Urinary bladder (tissue), 4 donors: Measurements from ENCODE around the gene TSKU. TPM values are rescaled to one million over a fixed set of nuclear protein-coding genes. Genes with fewer than 3 reads are reported as not detected.
"Not testable (repeated sequence)": the region's sequence is repeated elsewhere in the genome, so short reads cannot be mapped to it uniquely, and the experiment has no call there.

Source experiments
- DNase-seq: peaks from one replicate; pipeline ENCODE4 v3.0.0-alpha.2; 2015; ENCODE audit errors: extremely low spot score
- H3K27ac ChIP-seq: one replicate; pipeline ENCODE4 v1.5.1; 2013; ENCODE audit warnings: low read depth, mild to moderate bottlenecking, moderate library complexity
- H3K36me3 ChIP-seq: one replicate; pipeline ENCODE4 v1.6.1; 2013; ENCODE audit warnings: mild to moderate bottlenecking, moderate library complexity; ENCODE audit not compliant: insufficient read depth
- H3K4me1 ChIP-seq: one replicate; pipeline ENCODE4 v1.6.1; 2013; ENCODE audit warnings: mild to moderate bottlenecking, moderate library complexity; ENCODE audit not compliant: insufficient read depth
- H3K4me3 ChIP-seq: one replicate; pipeline ENCODE4 v1.5.1; 2013; ENCODE audit warnings: low read depth, low read length
- WGBS: extraction: QIAGEN DNeasy Blood & Tissue Kit; methylation state at CpG from one replicate; pipeline ENCODE4 v1.1.7; 2013; 5-methylcytosine and 5-hydroxymethylcytosine counted together
- polyA plus RNA-seq: library from polyadenylated mRNA; stranded (reverse); fragments of 200-250 nt; gene quantifications from one replicate; pipeline ENCODE4 v1.2.3, GENCODE V29; 2013
- total RNA-seq: library from RNA; depleted of rRNA; stranded (reverse); fragments of >200 nt; gene quantifications from one replicate; pipeline ENCODE4 v1.2.3, GENCODE V29; 2014
- donor health status: healthy with polysubstance abuse.
- donor health status: healthy.

Gene TSKU
- total and polyA plus RNA-seq, 2 donors = 10.0 to 55.9 TPM

DNA sequence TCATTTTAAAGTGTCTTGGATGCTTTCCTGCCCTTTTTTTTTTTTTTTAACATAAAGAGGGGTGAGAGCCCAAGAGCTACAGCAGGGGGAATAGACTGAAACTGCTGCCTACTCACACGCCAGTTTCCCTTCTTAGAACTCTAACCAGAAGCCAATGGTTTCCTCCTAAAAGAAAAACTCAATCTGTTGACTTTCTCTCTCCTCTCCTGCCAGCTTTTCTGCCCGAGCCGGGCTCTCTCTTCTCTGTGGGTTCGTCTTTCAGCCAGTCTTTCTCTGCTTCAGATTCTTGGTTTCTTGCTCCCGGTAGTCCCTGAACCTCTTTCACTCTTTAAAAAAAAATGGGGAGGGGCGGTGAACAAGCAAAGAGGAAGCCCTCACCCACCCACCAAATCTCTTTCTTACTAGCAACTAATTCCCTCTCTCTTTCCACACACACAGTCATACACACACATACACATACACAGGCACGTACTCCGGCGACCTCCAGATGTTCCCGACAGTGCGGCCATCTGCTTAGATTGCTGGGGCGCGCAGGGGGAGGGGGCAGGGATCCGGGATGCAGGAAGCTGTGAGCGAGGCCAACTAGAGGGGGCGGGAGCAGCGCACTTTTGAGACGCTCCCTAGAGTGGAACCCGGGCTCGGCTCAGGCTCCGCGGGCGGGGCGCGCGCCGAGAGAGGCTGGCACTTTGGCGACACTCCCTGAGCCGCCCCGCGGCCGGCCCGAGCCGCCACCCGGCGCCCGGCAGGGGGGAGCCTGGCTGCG, 444 bp upstream of the TSKU start:
- H3K27ac ChIP-seq = peak overlapping the region; percentile 80

DNA sequence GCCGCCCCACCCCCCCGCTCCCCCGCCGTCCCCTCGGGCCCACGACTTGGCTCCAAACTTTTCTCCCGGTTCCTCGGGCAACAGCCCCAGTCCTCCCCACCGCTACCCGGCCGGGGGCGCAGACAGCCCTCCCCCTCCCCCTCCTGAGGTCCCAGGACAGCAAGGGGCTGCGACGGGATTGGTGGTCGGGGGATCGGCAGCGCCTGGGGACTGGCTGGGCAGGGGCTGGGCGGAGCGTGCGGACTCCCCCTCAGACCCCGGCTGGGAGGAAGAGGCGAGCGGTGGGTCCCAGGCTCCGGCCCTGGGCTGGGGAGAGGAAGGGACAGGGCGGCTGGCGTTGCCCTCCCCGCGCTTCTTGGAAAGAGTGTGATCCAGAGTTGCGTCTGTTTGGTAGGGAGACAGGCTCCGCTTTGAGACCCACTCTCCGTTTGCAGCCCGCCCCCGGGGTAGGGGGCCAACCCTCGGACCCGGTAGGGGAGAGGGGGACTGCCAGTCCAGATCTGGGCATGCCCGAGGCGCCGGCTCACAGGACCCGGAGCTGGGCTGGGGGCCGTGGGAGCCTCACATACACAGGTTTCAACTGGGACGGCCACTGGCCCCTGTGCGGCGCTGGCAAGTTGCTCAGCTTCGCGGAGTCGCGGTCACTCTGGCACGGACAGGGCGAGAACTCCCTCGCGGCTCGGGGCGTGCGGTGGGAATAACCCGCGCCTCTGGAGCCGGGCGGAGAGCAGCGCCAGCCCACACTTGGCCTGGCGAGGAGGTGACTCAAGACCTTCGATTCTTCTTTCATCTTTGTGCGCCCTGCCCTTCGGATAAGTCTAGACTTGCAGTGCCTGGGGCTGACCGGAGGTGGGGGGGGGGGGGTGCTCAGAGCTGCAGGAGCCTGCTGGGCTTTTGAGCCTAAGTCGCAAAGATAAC, 999 bp downstream of the TSKU start:
- H3K36me3 ChIP-seq = no peaks in the 10 kb centered on the region
- WGBS = 1% methylated on average over 65 of the region's 65 CpGs
- peak overlapping the region; percentile 82 for H3K4me3 ChIP-seq
- H3K27ac ChIP-seq = peak overlapping the region; percentile 90
- H3K4me1 ChIP-seq = peaks cover 3% of the 10 kb centered on the region
- DNase-seq = no peak

More for the DNA sequence above, 444 bp upstream of the TSKU start:
- peak; percentile 89 for DNase-seq
- Histone ChIP-seq H3K4me3 (peak overlapping the region; percentile 82), H3K4me1 (no peaks in the 10 kb centered on the region), H3K36me3 (no peaks in the 10 kb centered on the region)
- 1% methylated on average over 38 of the region's 38 CpGs for WGBS

DNA sequence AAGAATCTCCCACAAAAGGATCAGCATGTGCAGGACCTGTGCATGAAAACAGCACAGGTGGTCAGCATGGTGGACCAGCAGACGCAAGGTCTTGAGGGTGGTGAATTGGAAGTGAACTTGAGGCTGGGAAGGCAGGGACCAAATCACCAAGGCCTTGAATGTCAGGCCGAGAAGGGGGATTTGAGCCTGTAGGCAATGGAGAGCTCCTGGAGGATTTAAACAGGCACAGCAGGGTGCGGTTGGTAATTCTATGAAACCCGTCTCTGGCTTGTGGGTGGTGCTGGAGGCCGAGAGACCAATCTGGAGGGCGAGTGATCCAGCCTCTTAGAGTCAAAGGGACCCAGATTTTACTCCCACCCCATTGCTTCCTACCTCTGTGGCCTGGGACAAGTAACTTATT, 2.4 kb downstream of the TSKU start:
- Histone ChIP-seq H3K4me1 (peaks cover 3% of the 10 kb centered on the region), H3K27ac (no peak overlapping the region), H3K4me3 (peak overlapping the region; percentile 82), H3K36me3 (no peaks in the 10 kb centered on the region)
- WGBS = 82% methylated on average over 6 of the region's 6 CpGs
- no peak for DNase-seq

DNA sequence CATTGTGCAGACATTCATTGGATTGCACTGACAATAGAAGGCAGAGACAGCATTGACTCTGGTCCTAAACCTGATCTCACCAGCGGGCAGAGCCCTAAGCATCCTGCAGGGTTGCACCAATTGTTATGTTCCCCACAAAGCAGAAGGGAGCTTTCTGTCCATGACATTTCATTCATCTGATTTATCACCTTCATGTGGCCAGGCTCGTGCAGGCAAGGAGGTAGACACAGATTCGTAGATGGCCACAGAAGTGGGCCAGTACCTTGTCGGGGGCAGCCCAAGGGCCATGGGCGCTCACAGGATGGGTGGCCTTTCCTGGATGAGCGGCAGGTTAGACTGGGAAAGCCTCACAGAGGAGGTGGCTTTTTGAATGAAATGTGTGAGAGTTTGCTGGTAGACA, 2.9 kb downstream of the TSKU start:
- Histone ChIP-seq H3K4me1 (peaks cover 3% of the 10 kb centered on the region), H3K27ac (no peak overlapping the region)
- 83% methylated on average over 6 of the region's 6 CpGs for WGBS

DNA sequence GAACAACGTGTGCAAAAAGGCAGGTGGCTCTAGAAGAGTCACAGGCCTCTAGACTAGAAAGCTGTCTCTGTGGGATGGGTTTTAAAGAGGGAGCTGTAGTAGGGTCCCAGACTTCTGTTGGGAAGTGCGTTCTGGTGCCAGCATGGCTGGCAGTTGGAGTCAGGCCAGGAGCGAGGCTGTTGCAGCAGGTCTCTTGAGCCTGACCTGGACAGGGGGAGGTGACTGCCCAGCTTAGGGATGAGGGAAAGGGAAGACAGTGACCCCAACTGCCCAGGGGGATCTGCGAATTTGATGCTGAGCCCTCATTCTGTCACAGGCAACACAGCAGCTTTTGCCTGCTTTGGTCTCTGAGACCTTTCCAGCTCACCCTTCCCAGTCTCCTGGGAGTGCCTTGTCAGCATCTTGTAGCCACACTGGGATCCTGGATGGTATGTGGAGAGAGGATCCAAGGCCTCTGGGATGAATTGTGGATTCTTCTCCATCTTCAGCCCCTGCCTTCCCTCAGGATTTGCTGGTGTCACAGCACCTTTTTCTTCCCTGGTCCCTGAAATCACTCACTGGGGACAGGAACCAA, 3.4 kb downstream of the TSKU start:
- Histone ChIP-seq H3K4me3 (no peak overlapping the region), H3K4me1 (peaks cover 3% of the 10 kb centered on the region), H3K27ac (no peak overlapping the region), H3K36me3 (no peaks in the 10 kb centered on the region)
- no peak for DNase-seq
- WGBS = 82% methylated on average over 4 of the region's 4 CpGs

More for the DNA sequence above, 2.9 kb downstream of the TSKU start:
- no peaks in the 10 kb centered on the region for H3K36me3 ChIP-seq
- no peak for DNase-seq
- no peak overlapping the region for H3K4me3 ChIP-seq

DNA sequence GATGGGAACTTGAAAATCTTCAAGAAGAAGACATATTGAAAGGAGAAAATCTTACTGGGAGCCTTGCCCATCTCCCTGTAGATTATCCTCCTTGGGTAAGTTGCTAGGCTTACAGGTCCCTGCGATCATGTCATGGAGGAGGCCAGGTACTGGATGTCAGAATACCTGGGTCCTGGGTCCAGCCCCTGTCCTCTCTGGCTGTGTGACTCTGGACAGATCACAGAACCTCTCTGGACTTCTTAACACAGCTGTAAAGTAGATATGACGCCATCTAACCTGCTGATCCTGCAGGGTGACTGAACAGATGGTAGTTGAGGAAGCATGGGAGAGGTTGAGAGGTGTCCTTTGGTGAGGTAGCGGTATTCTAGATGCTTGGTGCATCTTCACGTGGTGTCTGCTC, 4.1 kb downstream of the TSKU start:
- Histone ChIP-seq H3K27ac (no peak overlapping the region), H3K4me1 (peaks cover 3% of the 10 kb centered on the region), H3K4me3 (no peak overlapping the region)

DNA sequence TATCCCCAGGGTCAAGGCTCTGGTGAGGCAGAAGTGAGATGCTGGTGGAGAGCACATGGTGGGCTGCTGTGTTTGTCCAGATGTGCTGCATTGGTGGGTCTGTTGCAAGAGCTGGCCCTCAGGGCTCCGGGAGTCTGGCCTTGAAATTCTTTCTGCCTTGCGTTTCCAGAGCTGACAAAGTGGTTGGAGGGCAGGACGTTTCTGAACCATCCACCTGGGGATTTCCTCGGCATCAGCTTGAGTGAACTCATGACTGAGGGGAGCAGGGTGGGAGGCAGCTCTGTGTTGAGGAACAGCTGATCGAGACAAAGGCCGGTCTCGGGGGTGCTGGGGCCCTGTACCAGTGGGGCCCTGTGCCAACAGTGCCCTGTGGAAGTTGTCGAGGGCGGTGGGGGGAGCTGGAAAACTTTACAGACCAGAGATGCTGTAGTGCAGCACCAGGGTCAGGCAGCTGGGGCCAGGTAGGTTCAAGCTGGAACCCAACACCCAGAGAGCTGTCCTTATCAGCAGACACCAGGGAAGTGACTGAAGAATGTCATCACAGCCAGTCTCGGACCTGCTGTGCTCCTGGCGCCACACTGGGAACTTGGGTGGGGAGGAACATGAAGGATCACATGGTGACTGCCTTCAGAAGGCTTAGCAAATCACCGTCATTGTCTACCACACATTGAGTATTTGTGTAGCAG, 4.9 kb downstream of the TSKU start:
- peaks cover 3% of the 10 kb centered on the region for H3K4me1 ChIP-seq
- no peak overlapping the region for H3K4me3 ChIP-seq
- WGBS = 66% methylated on average over 12 of the region's 12 CpGs
- no peak for DNase-seq
- peak overlapping the region; percentile 40 for H3K27ac ChIP-seq
- H3K36me3 ChIP-seq = no peaks in the 10 kb centered on the region

More for the DNA sequence above, 4.1 kb downstream of the TSKU start:
- WGBS = 91% methylated on average over 4 of the region's 4 CpGs
- no peak for DNase-seq
- H3K36me3 ChIP-seq = no peaks in the 10 kb centered on the region

DNA sequence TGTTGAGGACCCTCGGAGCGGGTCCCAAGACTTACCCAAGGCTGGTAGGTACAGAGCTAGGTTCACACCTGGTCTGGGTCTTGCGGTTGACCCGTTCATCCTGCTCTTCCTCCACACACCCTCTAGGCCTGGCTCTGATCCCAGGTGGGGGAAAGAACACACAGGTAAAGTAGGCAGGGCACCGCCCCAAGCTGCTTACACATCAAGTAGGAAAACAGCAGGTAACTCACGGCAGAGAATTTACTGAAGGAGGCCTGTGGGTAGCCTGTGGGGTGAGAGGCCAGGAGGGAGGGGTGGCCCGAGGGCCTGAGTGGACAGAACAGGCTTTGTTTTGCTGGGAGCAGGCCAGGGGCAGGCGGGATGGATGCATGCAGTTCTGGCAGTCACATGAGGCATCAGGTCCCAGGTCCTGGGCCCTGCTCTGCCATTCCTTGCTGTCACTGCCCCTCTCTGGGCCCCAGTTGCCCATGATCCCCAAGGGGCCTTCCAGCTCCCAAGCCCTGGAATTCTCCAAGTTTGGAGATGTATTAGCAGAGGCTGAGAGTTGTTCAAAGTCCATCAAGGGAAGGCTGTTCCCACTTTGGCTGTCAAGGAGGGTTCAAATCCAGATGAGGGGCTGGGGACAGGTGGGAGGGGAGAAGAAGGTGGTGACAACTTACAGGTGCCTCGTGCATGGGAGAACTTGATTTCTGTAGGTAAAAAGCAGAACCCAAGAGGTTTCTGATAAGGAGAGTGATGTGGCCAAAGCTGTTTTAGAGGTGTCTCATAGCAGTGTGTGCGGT, 5.7 kb downstream of the TSKU start:
- 78% methylated on average over 10 of the region's 10 CpGs for WGBS
- Histone ChIP-seq H3K4me1 (peaks cover 3% of the 10 kb centered on the region), H3K36me3 (no peaks in the 10 kb centered on the region), H3K4me3 (no peak overlapping the region), H3K27ac (peak overlapping the region; percentile 87)
- DNase-seq = no peak

DNA sequence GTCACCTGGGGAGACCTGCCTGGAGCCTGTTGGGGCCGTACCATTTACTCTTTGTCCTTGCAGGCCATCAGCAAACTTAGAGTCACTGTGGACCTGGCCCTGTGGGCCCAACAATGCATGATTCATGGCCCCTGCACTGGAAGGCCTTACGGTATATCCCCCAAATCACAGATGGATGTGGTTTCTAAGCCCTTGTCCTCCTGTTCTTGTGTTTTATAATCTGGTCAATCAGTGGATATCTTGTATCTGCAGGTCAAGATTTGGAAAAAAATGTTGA, 6.2 kb downstream of the TSKU start:
- no peaks in the 10 kb centered on the region for H3K36me3 ChIP-seq
- peak overlapping the region; percentile 87 for H3K27ac ChIP-seq
- no peak for DNase-seq
- no peak overlapping the region for H3K4me3 ChIP-seq
- WGBS = 94% methylated on average over 2 of the region's 2 CpGs
- H3K4me1 ChIP-seq = peaks cover 3% of the 10 kb centered on the region

DNA sequence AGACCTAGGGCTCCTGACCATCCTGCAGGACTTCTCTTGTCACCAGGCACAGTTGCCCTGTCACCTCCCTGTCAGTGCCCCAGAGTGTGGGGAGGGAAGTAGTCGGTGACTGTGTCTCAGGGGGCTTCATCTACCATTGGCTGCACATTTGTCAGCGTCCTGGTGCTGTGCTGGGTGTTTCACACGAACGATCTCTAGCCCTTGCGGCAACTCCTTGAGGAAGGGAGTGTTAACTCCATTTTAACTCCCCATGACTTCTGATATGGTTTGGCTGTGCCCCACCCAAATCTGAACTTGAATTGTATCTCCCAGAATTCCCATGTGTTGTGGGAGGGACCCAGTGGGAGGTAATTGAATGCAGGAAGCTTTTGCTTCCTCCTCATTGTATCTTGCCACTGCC, 7.1 kb downstream of the TSKU start:
- DNase-seq = no peak

DNA sequence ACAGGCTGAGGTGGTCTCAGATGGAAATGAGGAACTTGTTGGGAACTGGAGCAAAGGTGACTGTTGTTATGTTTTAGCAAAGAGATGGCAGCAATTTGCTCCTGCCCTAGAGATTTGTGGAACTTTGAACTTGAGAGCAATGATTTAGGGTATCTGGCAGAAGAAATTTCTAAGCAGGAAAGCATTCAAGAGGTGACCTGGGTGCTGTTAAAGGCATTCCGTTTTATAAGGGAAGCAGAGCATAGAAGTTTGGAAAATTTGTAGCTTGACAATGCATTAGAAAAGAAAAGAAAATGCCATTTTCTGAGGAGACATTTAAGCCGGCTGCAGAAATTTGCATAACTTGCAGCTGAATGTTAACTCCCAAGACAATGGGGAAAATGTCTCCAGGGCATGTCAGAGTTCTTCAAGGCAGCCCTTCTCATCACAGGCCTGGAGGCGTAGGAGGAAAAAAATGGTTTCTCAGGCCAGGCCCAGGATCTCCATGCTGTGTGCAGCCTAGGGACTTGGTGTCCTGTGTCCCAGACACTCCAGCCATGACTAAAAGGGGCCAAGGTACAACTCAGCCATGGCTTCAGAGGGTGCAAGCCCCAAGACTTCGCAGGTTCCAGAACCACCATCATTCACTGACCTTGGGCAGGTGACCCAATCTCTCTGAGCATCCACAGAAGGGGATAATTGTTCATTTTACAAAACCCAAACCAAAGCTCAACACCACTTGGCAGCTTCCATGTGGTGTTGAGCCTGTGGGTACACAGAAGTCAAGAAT, 8.0 kb downstream of the TSKU start:
- not testable (repeated sequence) for H3K4me3 ChIP-seq, H3K36me3 ChIP-seq, H3K27ac ChIP-seq, H3K4me1 ChIP-seq, DNase-seq
- 95% methylated on average over 4 of the region's 4 CpGs for WGBS

More for the DNA sequence above, 7.1 kb downstream of the TSKU start:
- no peak overlapping the region for H3K4me3 ChIP-seq
- H3K36me3 ChIP-seq = no peaks in the 10 kb centered on the region
- peaks cover 3% of the 10 kb centered on the region for H3K4me1 ChIP-seq
- 91% methylated on average over 5 of the region's 5 CpGs for WGBS
- no peak overlapping the region for H3K27ac ChIP-seq

DNA sequence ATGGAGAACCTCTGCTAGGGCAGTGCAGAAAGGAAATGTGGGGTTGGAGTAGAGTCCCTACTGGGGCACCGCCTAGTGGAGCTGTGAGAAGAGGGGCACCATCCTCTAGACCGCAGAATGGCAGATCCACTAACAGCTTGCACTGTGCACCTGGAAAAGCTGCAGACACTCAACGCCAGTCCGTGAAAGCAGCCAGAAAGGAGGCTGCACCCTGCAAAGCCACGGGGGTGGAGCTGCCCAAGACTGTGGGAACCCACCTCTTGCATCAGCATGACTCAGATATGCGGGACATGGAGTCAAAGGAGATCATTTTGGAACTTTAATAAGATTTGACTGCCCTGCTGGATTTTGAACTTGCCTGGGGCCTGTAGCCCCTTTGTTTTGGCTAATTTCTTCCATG, 8.7 kb downstream of the TSKU start:
- H3K27ac ChIP-seq = no peak overlapping the region
- 86% methylated on average over 6 of the region's 6 CpGs for WGBS
- no peak for DNase-seq
- H3K4me1 ChIP-seq = peaks cover 3% of the 10 kb centered on the region
- no peak overlapping the region for H3K4me3 ChIP-seq
- H3K36me3 ChIP-seq = no peaks in the 10 kb centered on the region
